Activated CD8-positive, alpha-beta memory T cell treated with anti-CD3 and anti-CD28 coated beads for 48 hours (primary cell): ENCODE results near the gene AMACR.
"Not testable (repeated sequence)": the region's sequence is repeated elsewhere in the genome, so short reads cannot be mapped to it uniquely, and the experiment has no call there.

Experiments used
- DNase-seq, 3 experiments: peaks; one replicate each; pipeline ENCODE4 v3.0.0-alpha.2; 2020; ENCODE audit warnings: low read depth in 2 of 3, low spot score in 2 of 3

Gene AMACR

DNA sequence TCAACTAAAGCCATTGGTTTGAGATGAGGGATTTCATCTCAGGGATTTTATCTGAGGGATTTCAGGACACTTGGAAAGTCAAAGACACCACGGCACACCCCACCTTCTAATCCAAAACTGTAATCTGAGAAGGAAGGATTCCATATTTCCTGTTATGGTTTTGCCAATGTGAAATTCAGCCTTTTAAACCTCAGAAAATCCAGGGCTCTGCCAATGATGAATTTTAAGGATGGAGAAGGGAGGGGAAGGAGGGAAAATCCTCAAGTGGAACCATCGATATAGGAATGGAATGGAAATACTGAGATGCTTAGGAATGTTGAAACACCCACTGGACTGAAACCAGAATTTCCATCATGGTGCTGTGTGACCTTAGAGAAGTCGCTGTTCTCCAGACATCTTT, 29.9 kb upstream of the AMACR start:
- DNase-seq: no peak

DNA sequence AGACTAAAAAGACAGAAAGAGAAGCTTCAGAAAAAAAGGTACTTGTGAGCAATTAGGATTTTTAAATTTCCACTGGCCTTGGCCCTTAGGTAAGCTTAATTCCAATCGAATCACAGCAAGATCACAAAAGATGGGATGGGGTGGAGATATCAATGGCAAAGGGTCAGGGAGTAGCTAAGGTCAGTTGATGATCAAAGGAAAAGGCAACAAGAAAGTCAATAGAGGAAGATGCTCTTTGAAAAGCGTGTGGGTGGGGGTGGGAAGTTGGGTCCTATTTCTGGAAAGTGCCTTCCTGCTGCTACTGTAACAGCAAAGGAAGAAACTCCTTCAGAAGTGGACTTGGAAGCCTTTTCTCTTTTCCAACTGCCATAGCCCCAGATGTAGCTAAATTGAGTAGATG, 27.9 kb upstream of the AMACR start:
- DNase-seq: no peak

DNA sequence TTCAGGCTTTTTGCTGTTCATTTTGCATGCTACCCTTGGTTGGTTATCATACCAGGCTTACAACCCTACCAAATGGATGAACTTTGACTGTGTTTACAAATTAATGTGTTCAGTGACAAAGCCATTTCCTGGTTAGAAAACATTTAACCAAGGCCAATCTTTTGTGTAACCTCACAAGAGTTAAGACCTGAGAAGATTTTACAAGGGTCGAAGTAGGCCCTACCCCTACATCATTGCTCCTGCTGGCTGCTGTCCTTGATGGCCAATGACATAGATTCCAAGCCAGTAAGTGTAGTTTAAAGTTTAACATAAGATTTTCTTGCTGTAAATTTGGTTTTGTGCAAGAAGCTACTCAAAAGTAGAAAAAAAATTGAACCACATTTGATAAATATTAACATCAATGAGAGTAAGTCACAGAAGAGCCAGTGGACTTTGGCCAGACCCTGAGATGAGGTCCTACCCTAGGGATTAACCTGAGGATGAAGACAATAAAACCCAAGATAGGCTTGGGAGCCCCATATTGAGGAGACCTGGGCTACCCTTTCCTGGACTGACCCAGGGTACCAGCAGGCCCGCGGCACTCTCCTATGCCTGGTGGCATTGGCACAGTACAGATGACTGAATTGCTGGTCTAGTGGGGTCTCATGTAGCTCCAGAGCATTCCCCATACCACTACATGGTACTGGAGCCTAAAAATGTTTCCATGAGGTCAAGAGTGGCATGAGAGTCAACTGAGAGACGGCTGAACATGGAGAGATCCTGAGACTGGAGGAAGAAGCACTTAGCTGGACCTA, 26.9 kb upstream of the AMACR start:
- DNase-seq: no peak

DNA sequence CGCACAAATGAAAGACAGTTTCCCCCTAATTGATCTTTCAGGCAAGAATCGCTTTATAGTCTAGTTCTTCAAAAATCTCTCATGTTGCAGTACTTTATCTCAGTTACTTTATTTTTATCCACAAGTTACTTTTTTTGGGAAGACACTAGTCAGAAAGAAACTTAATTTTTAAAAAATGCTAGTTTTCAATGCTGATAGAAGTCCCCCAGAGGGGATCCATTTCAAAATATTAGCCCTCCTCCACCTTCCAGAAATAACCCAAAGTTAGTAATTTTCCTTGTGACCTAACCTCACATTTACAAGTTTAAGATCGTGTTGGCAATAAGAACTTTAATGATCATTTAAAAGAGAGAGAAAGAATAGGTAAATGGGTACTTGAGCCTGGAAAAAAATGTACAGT, 24.1 kb upstream of the AMACR start:
- no peak for DNase-seq

DNA sequence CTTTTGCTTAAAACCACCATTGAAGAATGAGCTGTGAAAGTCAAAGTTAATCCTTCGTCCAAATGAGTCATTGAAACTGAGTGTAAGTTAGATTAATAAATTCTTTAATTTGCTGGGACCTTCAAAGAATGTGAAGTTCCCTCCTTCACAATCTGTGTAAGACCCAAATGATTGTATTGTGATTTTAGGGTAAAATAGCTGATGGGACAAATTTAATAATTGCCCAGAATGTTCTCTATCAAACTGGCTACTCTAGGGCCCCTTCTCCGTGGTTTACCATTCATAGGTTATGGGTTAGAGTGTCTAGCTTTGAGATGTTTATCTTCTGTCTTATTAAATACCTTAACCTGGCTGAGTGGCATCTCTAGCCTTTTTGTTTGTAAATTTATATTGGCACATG, 23.3 kb upstream of the AMACR start:
- DNase-seq: no peak

DNA sequence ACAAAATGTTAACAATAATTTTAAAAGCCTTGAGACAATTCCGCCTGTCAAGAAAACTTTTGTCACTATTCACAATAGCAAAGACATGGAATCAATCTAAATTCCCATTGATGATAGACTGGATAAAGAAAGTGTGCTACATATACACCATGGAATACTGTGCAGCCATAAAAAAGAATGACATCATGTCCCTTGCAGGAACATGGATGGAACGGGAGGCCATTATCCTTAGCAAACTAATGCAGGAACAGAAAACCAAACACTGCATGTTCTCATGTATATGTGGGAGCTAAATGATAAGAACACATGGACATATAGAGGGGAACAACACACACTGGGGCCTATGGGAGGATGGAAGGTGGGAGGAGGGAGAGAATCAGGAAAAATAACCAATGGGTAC, 22.7 kb upstream of the AMACR start:
- DNase-seq: not testable (repeated sequence)

DNA sequence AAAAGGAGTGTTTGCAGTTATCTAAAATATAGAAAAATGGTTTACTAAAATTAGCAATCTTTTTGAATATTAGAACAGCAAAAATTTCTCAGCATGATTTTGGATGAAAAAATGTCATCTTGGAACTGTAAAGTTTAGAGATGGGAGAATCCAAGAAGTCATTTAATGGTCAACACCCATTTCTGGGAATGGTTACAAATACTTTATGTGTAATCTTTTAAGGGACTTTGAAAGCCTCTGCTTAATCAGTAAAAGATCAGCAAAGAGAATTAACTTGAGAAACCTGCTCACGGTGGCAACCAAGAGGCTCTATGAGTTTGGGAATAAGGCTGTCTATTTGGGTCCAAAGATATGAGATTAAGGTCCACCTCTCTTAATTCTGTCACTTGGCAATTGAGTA, 22.2 kb upstream of the AMACR start:
- no peak for DNase-seq

DNA sequence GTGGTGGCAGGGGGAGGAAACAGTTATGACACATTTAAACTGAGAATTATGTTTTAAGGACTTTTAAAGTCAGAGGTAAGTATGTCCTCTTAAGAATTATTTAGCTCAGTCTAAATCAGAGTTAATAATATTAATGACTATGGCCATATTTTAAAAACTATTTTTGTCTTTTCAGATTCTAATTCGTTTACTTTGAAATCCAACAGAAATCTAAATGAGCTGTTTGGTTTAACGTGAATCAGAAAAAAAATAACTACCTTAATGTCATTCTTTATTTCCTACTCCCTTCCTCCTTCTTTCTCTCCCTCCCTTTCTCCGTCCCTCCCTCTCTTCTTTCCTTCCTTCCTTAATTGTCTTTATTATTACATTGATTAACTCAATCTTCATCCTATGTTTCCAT, 20.5 kb upstream of the AMACR start:
- no peak for DNase-seq

DNA sequence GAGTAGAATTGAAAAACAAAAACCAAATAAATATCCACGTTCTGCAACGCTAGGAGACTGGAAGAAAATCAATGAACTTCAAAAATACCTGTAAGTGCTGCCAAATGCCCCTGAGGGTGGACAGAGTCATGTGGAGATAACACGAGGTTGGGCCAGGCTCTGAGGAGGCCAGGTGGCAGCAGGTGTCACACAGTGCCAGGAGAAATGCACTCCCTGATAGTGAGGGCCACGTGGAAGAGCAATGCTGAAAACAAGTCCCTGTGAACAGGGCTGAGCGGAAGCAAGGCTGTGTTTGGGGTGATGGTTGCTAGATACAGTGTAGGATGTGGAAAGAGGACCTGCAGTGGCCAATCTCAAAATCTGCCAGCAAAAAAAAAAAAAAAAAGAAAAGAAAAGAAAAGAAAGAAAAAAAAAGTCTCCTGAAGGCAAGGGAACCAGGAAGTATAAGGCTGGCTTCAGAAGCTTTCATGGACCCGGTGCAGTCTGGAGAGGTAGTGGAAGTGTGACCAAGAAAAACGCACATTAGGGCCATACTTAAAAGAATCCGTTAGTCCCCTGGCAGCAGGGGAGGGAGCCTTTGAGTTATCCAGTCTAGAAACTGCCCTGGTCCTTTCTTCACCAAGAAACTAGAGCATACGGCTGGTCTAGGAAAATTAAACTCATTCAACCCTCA, 18.4 kb upstream of the AMACR start:
- DNase-seq: no peak

DNA sequence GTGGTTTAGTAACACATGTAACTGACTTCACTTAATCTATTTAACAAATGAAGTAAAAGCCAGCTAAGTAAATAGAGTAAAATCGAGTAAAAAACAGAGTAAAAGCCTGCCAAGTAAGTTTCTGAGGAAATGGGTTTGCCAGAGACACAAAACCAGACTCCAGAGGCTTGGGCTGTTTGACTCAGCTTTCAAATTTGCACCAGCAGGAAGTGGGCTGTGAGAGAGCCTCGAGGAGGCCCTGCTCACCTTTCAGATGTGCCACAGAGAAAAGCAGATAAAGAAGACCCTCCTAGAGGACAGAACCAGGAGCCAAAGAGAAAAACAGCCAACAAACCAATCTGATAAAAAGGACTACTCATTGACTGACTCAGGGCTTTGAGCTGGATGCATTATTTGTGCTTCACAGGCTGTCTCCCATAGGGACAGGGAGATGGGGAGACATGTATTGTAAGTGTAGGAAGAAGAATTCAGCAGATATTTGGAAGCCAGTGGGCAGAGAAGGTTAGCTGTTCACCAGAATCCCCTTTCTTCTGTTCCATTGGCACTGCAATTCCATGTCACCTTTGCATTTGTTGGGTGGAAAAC, 14.4 kb upstream of the AMACR start:
- DNase-seq: no peak

DNA sequence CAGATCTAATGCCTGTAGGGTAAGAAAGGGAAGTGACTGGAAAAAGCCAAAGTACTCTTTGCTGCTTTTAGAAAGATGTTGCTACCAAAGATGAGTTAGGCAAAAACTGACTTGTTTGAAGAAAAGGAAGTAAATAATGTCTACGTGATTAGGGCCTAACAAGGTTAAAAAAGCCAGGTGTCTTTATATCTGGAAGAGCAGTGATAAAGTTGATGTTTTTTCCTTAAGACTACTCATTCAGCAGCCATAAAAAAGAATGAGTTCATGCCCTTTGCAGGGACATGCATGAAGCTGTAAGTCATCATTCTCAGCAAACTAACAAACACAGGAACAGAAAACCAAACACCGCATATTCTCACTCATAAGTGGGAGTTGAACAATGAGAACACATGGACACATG, 13.5 kb upstream of the AMACR start:
- no peak for DNase-seq

DNA sequence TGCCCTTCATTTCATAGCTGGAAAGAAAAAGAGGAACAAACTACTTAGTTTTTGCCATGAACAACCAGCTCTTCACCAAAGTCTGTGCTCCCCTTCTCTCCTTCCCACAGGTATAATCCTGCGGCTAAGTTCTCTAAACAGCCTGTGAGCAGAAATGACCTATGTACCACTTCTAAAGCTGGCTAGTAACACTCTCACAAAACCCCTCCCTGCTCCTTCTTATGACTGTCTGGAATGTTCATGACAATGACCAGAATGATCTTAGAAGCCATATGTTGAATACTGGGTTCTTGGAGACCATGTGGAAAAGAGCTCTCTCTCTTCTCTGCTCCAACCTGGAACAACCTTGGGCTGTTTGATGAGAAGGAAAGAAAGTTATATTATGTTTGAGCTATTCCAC, 12.9 kb upstream of the AMACR start:
- no peak for DNase-seq

DNA sequence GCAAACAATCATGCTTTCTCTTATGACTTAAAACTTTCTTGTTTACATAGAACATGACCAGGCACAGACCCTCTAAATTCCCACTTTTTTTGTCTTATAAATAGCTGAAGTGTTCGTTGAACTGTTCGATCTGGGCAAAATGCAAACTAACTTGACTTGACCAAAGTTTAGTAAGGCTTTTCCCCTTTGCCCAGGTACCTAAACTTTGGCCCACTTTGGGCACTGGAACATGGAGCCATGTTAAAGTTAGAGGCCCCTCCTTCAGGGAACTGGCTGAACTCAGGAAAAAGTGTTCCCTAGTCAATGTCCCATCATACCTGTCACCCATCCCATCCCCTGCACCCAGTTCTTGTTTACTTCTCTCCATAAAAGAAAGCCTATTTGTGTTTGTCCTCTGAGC, 9.4 kb upstream of the AMACR start:
- DNase-seq: no peak

DNA sequence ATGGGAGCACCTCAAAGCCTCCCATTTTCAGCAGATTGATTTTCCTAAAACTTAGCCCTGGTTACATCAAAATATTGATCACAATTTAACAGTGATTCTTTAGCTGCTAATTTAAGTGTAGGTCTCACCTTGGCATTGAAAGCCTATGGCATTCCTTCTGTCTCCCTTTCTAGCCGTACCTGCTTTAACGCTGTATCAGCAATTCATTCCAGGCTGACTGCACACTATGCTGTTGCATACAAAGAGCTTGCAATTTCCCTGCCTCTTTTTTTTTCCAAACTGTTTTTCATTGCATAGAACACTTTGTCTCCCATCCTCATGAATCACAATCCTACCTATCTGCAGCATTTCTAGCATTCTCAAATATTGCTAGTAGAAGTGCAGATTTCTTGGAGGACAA, 8.9 kb upstream of the AMACR start:
- no peak for DNase-seq

DNA sequence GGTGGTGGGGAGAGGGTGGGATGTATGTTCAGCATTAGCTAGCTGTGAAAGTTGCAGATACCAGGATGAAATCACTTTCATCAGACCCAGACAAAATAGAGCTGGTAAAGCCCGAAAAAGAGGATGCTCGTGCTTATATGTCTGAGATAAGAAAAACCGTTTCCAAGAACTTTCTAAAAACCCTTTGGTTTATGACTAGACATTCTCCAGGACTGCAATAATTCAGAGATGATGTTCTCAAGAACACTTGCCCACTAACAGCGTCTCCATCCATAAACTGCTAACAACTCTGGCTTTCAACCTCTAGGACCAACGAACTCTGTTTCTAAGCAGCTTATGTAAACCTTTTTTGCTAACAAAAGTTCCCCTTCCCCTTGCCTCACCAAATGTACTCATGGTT, 8.4 kb upstream of the AMACR start:
- no peak for DNase-seq

DNA sequence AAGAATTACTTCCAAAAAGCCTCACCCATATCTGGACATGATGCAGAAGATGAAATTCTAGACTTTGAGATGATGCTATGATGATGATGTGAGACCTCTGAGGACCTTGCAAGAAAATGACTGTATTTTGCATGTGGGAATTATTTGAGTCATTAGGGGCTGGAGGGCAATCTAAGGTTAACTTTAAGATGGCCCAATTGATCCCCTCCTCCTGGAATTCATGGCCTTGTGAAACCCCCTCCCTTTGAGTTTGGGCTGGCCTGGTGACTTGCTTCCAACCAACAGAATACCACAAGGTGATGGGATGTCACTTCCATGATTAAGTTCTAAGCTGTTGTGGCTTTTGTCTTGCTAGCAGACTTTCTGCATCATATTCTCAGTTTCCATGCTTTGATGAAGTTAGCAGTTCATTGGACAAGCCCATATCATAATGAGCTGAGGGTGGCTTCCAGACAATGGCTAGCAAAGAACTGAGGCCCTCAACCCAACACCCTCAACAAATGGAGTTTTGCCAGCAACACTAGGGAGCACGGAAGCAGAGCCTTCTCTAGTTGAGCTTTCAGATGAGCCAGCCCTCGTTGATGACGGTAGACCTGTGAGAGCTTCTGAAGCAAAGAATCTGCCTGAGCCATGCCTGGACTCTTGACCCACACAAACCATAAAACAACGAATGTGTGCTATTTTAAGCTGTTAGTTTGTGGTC, 7.4 kb upstream of the AMACR start:
- no peak for DNase-seq

DNA sequence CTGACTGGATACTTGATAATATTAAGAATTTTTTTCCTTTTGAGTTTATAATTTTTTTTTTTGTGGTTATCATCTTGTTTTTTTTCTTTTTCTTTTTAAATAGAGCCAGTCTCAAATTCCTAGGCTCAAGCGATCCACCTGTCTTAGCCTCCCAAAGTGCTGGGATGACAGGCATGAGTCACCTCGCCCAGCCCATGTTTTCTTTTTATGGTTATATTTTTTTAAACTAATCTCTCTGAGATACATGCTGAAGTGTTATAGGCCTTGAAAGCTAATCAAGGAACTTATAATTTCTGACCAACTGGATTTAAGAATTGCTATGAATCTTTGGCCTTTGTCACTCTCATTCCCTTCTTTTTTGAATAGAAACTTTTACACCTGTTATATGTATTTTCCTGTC, 6.8 kb upstream of the AMACR start:
- DNase-seq: no peak

DNA sequence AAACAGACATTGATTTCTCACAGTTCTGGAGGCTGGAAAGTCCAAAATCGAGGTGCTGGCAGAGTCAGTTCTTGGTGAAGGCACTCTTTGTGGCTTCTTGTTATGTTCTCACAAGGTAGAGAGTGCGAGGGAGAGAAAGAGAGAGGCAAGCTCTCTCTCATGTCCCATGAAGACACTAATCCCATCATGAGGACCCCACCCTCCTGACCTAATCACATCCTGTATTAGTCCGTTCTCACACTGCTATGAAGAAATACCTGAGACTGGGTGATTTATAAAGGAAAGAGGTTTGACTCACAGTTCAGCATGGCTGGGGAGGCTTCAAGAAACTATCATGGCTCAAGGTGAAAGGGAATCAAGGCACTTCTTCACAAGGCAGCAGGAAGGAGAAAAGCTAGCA, 5.7 kb upstream of the AMACR start:
- DNase-seq: no peak

DNA sequence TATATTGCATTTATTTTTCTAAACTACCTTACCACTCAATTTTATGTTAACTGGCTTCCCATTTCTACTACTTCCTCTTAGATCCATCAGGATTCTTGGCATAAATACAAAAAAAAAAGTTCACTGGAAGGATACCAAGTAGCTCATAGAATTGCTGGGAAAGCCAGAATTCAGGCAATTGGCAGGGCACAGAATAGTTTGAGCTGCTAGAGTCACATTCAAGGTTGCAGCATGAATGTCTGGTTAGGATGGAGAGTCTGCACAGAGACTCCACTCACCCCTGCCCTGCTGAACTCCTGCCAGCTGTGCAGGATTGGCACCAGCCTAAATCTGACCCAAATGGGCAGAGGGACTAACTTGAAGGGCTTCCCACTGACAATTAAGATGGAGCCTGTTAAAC, 4.9 kb upstream of the AMACR start:
- DNase-seq: no peak

DNA sequence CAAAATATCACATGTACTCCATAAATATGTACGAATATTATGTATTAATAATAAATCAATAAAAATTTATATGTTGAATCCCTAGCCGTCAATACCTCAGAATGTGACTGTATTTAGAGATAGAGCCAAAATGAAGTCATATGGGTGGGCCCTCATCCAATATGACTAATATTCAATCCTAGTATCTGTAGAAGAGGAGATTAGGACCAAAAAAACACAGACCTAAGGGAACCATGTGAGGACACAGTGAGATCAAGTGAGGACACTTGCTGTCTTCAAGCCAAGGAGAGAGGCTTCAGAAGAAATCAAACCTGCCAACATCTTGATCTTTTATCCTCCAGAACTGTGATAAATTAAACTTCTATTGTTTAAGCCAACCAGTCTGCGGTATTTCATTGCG, 3.7 kb upstream of the AMACR start:
- no peak for DNase-seq

DNA sequence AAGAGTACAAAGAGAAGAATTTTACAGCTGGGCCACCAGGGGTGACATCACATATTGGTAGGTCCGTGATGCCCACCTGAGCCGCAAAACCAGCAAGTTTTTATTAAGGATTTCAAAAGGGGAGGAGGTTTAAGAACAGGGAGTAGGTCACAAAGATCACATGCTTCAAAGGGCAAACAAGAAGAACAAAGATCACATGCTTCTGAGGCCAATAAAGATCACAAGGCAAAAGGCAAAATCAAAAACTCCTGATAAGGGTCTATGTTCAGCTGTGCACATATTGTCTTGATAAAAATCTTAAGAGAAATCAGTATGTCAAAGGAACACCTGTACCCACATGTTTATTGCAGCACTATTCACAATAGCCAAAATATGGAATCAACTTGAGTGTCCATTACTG, 2.3 kb upstream of the AMACR start:
- DNase-seq: not testable (repeated sequence)

DNA sequence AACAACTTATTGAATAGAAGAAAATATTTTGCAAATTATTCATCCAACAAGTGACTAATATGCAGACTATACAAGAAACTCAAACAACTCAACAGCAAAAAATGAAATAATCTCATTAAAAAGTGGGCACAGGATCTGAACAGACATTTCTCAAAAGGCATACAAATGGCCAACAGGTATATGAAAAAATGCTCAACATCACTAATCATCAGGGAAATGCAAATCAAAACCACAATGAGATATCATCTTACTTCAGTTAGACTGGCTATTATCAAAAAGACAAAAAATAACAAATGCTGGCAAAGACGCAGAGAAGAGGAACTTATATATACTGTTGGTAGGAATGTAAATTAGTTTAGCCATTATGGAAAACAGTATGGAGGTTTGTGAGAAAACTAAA, 1.8 kb upstream of the AMACR start:
- no peak for DNase-seq
